Right hindlimb (tissue), 1 donor: ENCODE results near the gene MIEF2.

ENCODE experiments used
- DNase-seq: peaks from one replicate; pipeline ENCODE4 v3.0.0-alpha.2; 2018

MIEF2 gene

DNA sequence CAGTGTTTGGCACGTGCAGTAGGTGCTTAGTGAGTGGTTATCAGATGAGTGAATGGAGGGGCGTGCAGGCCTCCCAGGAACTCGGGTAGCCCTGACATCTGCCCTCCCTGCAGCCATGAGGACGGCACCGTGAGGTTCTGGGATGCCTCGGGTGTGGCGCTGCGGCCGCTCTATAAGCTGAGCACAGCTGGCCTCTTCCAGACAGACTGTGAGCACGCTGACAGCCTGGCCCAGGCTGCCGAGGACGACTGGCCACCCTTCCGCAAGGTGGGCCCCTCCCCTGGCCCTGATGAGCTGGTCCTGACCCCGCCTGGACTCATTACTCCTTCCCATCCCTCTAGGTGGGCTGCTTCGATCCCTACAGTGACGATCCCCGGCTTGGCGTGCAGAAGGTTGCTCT, 24.0 kb upstream of the MIEF2 start:
- DNase-seq: no peak

DNA sequence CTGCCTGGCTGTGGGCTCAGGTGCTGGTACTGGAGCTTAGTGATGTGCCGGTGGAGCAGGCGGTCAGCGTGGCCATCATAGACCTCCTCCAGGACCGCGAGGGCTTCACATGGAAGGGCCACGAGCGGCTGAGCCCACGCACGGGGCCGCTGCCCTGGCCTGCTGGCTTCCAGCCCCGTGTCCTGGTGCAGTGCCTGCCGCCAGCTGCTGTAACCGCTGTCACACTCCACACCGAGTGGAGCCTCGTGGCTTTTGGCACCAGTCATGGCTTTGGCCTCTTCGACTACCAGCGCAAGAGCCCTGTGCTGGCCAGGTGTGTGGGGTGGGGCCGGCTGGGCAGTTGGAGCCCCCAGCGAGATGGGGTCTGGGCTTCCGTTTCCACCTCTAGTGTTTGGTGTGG, 23.0 kb upstream of the MIEF2 start:
- DNase-seq: no peak

DNA sequence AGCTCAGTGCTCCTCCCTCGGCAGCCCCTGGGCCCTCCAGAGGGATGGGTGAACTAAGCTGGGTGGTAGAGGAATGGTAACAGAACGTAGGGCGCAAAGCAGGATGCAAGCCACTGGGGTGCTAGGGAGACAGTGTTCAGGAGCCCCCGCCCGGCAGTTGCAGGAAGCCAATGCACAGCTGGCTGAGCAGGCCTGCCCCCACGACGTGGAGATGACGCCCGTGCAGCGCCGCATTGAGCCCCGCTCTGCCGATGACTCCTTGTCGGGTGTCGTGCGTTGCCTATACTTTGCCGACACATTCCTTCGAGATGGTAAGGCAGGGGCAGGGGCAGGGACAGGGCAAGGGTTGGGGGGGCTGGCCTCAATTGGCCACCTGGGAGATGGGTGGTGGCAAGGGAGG, 22.2 kb upstream of the MIEF2 start:
- no peak for DNase-seq

DNA sequence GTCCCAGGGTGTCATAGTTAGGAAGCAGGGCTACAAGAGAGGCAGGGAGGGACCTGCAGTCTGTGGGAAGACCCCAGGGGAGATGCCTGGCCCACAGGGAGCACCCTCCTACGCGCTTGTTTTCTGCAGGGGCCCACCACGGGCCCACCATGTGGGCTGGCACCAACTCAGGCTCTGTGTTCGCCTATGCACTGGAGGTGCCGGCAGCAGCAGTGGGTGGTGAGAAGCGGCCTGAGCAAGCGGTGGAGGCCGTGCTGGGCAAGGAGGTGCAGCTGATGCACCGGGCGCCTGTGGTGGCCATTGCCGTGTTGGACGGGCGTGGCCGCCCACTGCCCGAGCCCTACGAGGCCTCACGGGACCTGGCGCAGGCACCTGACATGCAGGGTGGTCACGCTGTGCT, 20.0 kb upstream of the MIEF2 start:
- no peak for DNase-seq

DNA sequence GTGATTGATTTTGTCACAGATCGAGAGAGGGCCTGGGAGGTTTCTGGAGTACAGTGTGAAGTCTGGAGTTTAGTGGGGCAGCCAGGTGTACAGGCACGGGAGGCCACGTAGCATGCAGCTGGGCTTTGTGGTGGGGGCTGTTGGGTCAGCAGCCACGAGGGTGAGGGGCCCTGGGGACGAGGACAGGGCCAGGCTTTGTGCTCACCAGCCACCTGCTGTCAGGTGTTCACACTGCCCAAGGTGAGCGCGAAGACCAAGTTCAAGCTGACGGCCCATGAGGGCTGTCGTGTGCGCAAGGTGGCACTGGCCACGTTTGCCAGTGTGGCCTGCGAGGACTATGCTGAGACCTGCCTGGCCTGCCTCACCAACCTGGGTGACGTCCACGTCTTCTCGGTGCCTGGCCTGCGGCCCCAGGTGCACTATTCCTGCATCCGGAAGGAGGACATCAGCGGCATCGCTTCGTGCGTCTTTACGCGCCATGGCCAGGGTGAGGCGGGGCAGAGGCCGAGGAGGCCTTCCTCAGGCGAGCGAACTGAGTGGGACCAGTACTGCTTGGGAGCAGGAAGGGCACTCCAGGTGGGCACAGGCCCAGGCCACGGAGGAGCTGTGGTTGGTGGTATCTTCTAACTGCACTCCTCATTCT, 19.1 kb upstream of the MIEF2 start:
- no peak for DNase-seq

DNA sequence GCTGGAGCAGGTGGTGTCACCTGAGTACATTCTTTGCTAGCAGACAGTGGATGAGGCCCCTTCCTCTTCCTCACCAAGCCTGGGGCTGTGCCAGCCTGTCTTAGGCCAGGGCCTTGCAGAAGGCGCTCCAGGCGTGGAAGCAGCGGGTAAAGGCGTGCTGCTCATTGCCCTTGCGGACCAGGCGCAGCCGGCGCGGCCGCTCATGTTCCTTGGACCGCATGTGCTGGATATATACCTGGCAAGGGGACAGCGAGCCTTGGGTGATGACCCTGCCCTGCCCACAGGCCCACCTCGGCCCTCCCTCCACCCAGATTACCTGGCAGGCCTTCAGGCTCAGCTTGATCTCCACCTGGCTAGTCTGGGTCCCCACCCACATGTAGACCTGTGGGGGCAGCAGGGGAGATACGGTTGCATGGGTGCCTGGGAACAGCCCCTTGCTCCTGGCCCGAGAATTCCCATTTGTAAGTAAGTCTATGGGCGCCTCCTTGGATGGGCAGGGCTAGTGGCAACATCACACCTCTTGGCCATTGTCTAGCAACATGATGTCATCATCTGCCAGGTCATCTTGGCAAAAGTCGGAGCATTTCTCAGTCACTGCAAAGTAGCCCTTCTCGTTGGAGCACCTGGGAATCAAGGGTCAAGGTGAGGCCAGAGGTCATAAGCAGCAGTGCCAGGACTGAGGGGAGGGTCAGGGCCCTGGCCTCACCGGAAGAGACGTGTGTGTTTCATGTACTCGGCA, 15.3 kb upstream of the MIEF2 start:
- no peak for DNase-seq

DNA sequence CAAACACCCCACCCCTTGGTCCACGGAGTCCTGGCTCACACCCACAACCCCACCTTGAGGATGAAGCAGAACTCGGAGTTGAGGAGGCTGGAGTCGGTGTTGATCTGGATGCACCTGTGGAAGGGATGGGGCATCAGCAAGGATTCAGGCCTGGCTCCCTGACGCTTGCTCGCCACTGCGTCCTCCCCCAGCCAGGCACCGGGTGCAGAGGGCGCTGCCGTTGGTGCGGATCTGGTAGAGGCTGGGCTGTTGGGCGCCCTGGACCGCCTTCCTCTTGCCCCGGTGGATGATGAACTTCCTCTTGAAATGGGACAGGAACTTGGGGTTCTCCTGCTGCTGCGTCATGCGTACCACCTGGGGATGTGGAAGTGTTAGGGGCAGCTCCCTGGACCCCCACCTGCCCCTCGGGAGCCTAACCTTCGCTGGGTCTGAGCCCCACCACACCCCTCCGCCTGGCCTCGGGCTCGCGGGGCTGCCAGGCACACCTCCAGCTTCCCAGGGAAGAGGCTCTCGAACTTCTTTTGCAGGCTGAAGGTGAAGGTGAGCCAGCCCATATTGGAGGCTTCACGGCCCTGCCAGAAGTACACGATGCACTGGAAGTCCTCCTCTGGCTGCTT, 14.2 kb upstream of the MIEF2 start:
- DNase-seq: no peak

DNA sequence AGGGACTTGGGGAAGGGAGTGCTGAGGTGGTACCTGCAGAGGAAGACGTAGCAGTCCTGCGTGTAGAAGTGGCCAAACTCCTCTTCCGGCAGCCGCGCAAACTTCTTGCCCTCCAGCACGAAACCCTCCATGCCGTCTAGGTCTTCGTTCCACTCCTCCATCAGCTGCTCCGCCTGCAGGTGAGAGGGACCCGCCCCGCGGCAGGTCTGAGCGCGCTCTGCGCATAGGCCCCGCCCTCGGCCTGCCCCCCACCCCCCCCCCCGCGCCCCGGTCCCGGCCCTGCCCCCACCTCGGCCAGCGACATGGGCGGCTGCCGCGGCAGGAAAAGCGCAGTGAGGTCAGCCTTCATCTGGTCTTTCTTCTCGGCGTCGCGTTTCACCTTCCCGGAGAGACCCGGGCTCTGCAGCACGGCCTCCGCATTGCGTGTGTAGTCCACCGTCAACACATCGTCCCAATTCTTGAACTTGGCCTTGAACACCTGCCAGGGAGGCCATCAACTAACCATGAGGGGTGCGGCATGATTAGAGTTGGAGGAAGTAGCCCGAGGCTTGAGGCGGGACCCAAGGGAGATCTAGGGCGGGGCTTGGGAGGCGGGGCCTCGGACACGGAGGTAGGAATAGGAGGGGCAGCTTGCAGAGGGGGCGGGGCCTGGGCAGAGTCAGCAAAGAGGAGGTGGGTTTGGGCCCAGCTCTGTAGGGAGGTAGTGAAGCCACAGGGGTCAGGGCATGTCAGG, 13.4 kb upstream of the MIEF2 start:
- DNase-seq: peak; percentile 54

DNA sequence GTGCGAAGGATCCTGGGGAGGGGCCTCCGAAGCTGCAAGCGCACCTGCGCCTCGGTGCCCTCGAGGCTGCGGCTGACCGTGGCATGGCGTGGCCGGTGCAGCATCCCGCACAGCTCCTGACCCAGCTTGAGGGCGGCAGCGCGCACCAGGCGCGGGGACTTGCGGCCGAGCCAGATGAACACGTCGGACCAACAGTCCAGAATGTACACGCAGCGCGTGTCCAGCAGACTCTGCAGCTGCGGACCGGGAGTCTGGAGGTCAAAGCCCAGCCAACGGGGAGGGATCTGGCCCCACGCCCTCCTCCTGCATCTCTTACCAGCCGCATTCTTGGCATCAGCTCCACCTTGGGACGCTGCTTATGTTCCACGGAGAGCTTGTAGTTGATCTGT, 12.9 kb upstream of the MIEF2 start:
- DNase-seq: no peak

DNA sequence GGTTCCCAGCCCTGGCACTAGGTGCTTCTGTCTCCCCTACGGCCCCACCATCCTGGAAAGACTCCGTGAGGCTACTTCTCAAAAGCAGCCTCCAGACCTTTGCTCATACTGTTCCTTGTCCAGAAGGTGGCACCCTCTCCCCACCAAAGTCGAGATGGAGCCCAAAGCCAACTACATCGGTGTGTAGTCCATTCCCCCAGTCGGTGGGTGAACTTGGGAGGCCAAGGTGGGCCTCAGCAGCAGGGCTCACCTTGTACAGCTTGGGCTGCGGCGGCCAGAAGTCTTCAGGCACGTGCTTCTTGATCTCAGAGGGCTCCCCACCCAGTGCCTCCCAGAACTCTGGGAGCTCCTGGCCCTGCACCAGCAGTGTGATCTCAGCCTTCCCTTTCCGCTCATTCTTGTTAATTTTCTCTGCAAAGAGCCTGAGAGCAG, 12.1 kb upstream of the MIEF2 start:
- DNase-seq: peak; percentile 83

DNA sequence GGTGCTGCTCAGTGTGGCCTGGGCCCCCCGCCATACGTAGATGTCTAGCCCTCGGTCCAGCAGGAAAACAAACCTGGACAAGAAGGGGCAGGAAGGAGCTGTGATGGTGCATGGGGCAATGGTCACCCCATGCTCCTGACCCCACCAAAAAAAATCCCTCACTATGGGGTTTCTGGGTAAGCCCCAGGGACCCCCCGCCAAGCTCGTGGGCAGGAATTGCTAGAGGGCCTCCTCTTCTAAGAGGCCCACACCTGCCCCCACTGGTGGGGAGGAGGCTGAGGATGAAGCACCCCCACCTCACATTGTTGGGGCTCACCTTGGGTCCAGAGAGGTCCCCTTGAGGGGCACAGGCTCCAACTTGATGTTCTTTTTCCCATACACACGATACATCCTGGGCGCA, 11.7 kb upstream of the MIEF2 start:
- DNase-seq: no peak

DNA sequence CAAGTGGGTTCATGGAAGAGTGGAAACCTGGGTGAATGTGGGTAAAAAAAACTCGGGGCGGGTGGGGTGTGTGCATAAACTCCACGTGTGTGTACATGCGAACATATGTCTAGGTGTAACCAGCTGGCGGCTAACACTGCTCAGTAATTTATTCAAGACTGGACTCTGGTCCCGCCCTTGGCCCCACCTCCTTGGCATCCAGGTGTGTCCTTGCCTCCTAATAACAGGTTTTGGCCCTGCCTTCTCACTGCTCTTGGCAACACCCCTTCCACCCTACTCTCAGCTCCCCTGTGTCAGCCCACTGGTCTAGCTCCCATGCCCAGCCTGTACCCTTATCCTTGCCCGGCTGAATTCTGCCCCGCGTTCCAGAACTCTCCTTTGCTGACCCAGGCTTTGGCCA, 10.2 kb upstream of the MIEF2 start:
- no peak for DNase-seq

DNA sequence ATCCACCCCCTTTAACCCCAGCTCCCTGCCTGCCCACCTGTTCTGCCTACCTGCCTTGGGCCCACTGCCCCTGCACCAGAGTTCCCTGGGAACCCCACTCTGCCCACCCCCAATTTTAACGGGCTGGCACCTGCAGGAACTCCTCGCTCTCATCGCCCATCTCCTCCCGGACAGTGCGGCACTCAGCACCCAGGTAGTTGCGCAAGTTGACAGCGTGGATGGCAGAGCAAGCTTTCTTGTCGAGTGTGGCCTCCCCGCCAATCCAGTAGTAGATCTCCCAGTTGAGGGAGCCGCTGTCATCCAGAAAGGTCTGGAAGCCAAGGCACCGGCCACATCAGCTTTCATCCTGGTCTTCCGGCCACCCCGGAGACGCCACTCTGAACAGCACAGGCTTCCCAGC, 9.8 kb upstream of the MIEF2 start:
- DNase-seq: no peak

DNA sequence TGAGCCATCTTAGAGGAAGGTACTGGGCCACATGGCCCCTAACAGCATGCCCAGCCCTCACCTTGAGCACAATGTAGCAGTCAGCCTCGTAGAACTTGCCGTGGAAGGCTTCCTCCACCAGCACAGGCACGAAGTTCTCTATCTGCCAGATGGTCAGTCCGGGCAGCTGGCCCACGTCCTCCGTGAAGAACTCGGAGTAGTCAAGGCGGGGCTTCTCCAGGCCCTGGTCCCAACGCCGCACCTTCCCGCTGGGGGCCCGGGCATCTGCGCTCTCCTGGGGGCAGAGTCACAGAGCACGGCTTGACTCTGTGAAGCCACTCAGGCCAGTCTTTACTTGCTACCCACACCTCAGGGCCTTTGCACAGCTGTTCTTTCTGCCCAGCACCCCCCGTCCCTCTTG, 9.3 kb upstream of the MIEF2 start:
- DNase-seq: no peak

DNA sequence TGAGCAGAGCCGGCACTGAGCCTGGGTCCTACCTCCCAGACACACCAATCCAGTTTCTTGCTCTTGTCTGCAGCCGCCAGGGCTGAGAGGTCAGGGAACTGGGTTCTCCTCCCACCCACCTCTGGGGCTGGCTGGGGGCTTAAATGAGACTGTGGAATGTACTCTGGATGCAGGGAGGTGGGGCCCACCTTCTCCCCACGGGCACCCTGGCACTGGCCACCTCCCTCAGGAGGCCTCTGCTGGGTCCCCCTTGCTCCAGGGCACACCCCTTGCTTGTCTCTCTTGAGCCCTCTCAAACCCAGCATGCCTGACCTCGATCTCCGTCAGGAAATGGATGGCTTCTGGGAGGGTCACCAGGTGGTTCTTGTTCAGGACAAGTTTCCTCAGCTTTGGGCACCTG, 8.3 kb upstream of the MIEF2 start:
- no peak for DNase-seq

DNA sequence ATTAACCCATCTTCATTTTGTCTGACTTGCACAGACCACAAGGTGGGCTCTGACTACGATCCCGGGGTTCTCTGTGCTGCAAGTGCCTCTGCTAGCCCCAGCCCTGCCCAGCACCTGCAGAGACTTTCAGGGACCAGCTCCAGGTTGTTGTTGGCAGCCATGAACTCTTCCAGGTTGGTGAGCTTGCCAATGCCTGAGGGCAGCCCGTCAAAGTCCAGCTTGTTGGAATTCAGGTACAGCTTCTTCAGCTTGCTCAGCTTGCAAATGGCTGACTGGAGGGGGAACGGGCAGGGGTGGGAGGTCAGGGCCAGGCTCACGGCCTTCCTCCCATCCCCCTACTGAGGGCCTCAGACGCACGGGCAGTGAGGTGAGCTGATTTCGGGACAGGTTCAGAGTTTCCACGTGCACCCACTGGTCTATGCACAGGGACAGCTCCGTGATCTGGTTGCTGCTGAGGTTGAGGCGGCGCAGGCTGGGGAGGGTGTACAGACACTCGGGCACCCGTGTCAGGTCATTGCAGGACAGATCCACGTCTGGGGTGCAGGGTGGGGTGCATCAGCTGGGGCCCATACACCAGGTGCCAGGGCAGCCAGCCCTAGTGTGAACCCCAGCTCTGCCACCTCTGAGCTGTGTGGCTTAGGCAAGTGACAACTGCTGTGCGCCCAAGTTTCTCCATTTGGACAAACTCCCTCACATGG, 7.1 kb upstream of the MIEF2 start:
- no peak for DNase-seq

DNA sequence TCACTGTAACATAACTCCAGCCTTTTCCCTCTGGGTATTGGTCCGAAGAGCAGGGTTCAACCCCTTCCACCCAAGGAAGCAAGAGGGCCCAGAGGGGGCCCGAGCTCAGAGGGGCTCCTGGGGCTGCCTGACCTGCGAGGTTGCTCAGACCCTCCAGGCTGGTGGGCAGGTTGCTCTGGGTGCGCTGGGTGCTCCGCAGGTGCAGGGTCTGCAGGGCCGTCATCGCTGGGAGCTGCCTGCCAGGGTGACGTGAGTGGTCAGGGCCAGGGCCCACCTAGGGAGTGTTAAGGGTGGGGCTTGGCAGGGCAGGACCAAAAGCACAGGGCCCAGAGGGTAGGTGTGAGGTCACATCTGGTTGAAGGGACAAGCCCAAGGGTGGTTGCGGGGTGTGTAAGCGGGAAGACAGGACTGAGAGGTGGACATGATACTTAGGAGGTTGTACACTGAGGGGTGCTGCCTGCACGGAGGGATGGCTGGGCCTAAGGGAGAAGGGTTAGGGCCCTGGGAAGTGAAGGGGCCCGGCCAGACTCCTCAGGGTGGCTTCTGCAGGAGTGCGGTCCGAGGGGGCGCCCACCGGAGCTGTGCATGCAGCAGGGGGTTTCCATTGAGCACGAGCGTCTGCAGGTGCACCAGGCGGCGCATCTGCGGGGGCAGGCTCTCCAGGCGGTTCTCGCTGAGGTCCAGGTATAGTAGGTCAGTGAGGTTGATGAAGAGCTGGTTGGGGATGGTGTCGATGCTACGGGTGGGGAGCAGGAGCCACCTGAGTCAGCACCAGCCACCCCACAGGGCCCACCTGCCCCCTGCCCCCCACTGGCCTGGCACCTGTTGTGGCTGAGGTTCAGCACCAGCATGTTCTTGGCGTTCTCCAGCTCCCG, 6.3 kb upstream of the MIEF2 start:
- DNase-seq: no peak

DNA sequence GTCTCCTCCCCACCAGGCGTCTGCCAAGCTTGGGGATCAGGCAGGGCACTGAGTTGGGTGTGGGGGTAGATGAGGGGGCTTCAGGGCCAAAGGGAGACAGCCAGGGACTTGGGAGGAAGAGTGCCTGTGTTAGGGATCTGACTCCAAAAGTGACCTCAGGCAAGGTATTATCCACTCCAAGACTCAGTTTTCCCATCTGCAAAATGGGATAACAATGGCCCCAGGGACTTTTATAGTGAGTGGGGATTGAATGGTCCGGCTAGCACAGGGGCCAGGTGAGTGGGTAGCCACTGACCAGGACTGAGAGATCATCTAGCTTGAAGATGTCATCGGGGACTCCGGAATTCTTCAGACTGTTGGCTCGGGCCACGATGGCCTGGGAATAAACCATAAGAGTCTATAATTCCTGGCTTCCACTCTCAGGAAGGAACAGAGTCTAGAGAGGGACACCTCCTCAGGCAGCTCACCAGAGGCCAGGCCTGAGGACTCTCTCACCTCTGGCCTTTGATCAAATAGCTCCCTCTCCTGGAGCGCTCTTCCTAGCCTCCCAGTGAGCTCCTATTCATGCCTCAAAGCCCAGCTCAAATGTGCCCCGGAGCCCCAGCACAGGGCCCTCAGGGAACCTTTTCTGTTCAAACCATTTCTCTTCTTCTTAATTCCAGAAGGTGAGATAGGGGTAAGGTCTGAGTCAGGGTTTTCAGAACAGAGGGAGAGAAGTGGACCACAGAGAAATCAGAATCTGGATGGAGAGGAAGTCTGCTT, 5.4 kb upstream of the MIEF2 start:
- DNase-seq: no peak

DNA sequence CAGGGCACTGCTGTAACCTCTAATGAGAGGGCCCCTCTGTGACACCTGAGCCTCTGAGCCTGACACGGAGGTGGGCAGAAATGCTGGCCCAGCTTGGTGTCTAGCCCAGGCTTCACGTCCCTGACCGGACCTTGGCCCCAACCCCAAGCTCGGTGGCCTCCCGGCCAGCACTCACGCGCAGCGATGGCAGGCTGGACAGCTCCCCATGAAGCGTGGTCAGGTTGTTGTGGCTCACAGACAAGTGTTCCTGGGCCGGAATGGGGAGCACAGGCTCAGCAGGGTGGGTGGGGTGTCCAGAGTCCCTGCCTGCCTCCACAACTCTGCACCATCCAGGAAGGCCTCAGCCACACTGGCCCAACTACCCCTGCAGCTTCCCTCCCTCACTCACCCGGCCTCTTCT, 4.1 kb upstream of the MIEF2 start:
- DNase-seq: no peak

DNA sequence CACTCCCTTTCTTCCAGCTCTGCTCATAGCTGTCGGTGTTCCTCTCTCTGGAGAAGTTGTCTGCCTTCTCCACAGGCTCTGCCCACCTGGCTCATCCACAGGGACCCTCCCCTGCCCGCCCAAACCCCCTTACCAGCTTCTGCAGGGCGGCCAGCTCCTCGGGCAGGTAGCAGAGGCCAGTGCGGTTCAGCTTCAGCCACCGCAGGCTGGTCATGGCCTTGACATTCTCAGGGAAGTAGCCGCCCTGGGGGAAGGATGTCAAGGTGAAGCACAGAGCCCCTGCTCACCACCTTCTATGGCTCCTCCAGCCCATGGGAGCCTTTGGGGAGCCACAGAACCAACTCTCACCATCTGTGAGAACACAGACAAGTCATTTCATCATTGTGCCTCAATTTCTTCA, 3.7 kb upstream of the MIEF2 start:
- no peak for DNase-seq

DNA sequence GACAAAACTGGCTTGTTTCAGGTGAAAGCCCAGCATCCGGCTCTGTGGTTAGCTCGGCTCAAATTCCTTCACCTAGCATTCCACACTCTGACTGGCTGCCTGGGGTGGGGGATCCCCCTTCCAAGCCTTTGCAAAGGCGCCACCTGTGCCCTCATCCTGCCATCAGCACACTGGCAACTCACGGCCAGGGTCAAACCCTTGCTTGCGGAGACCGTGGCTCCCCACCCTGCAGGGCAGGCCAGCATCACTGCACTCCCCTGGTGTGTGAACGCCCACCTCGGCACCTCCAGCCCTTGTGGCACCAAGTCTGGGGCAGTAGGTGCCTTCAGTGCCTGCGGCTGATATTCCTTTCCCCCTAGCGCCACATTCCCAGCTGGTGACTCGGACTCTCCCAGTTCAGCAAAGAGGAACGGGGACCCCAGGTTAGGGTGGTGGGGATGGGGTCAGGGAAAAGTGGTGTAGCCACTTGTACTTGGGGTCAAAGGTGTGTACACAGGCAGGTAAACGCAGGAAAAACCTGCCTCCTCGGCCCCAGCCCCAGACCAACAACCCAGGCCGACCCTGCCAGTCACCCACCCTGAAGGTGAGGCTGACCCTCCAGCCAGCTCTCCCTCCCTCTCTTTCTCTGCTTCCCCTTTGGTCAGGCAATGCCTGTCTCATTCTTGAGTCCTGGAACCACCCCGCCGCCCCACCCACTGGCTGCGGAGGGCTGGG, 3.0 kb upstream of the MIEF2 start:
- no peak for DNase-seq
